A673 (cell line): ENCODE data around the gene ARHGAP32. TPM values are rescaled to one million over a fixed set of nuclear protein-coding genes. Genes with fewer than 3 reads are reported as not detected.

Experiments used
- BruUV-seq: library from RNA; stranded (reverse); fragments of 400-500 nt; replicated peaks from 2 replicates; lab custom pipeline; 2021; lab: Mats Ljungman, UMichigan
- CTCF ChIA-PET: fragments of 300-600 bp; sonication (Branson Sonifier 250); formaldehyde crosslinking; loops from one replicate; lab custom pipeline; 2022; ENCODE audit warnings: antibody characterized with exemption; lab: Charles Lee
- POLR2A ChIA-PET: fragments of 300-600 bp; sonication (Branson Sonifier 250); formaldehyde crosslinking; loops from one replicate; lab custom pipeline; 2022; ENCODE audit warnings: antibody characterized with exemption; ENCODE audit not compliant: low non-redundant PET; lab: Charles Lee
- DNase-seq: peaks from one replicate; pipeline ENCODE4 v3.0.0-alpha.2; 2015; ENCODE audit warnings: low spot score
- H3K27ac ChIP-seq: fragments of 200-600 bp; sonication (generic); 2 replicates; pipeline ENCODE4 v1.5.1; 2016; ENCODE audit warnings: mixed run types, low read depth, mild to moderate bottlenecking, mixed read lengths, antibody characterized with exemption, low read length; ENCODE audit not compliant: poor library complexity, severe bottlenecking
- H3K27me3 ChIP-seq: fragments of 200-600 bp; sonication (generic); replicated peaks from 2 replicates; pipeline ENCODE4 v1.6.1; 2017; ENCODE audit warnings: mixed run types, low read depth, mild to moderate bottlenecking, mixed read lengths, antibody characterized with exemption, low read length; ENCODE audit not compliant: insufficient read depth, poor library complexity
- H3K36me3 ChIP-seq: fragments of 200-600 bp; sonication (generic); 2 replicates; pipeline ENCODE4 v1.6.1; 2016; ENCODE audit warnings: mixed run types, mild to moderate bottlenecking, mixed read lengths, antibody characterized with exemption, low read length; ENCODE audit not compliant: insufficient read depth, poor library complexity, severe bottlenecking
- H3K4me1 ChIP-seq: fragments of 200-600 bp; sonication (generic); 2 replicates; pipeline ENCODE4 v1.6.1; 2017; ENCODE audit warnings: mixed run types, mild to moderate bottlenecking, mixed read lengths, antibody characterized with exemption, low read length; ENCODE audit not compliant: insufficient read depth, poor library complexity, severe bottlenecking
- H3K4me3 ChIP-seq: fragments of 200-600 bp; sonication (generic); 2 replicates; pipeline ENCODE4 v1.5.1; 2016; ENCODE audit warnings: low read depth, mixed run types, mild to moderate bottlenecking, mixed read lengths, low read length; ENCODE audit not compliant: poor library complexity, severe bottlenecking
- H3K9me3 ChIP-seq: fragments of 200-600 bp; sonication (generic); 2 replicates; pipeline ENCODE4 v1.6.1; 2016; ENCODE audit warnings: mixed run types, low read depth, mild to moderate bottlenecking, mixed read lengths, antibody characterized with exemption, low read length; ENCODE audit not compliant: poor library complexity, severe bottlenecking
- CTCF ChIP-seq: fragments of 300-800, 200-600 bp; sonication (generic); conservative IDR thresholded peaks from 2 replicates; pipeline ENCODE4 v1.5.1; 2017; ENCODE audit warnings: low read depth, mild to moderate bottlenecking, antibody characterized with exemption, low read length, moderate library complexity, mixed read lengths
- EZH2 ChIP-seq: fragments of 200-600 bp; sonication (generic); IDR thresholded peaks from 2 replicates; pipeline ENCODE4 v1.6.1; 2017; ENCODE audit warnings: borderline replicate concordance, low read depth, mild to moderate bottlenecking, mixed read lengths, antibody characterized with exemption, low read length; ENCODE audit not compliant: poor library complexity, severe bottlenecking
- intact Hi-C: fragments of 100-400 bp; cut with micrococcal nuclease; formaldehyde crosslinking; loops from one replicate; pipeline ENCODE4 v1.10.0; 2022; ENCODE audit not compliant: unreplicated experiment
- total RNA-seq: library from RNA; stranded (reverse); gene quantifications from 2 replicates; pipeline ENCODE4 v1.2.3, GENCODE V29; 2021

ARHGAP32 gene
- total RNA-seq, 1 experiment from 2014 or later = 42.8 TPM

GRCh38 chr11:129041611-129042018 lies 150.5 kb downstream of the ARHGAP32 start:
- no TSS peak for BruUV-seq
- Histone ChIP-seq H3K4me3 (no peak overlapping the region), H3K4me1 (no peaks in the 10 kb centered on the region), H3K27me3 (no peaks in the 10 kb centered on the region), H3K27ac (no peak overlapping the region), H3K36me3 (no peaks in the 10 kb centered on the region), H3K9me3 (no peaks in the 10 kb centered on the region)
- DNase-seq = no peak
- TF ChIP-seq EZH2 (no peak), CTCF (no peak)
- CTCF ChIA-PET = no interaction called here
- intact Hi-C loops = no loop called here
- POLR2A ChIA-PET = no interaction called here

GRCh38 chr11:129040934-129041333 lies 151.2 kb downstream of the ARHGAP32 start:
- CTCF ChIA-PET = no interaction called here
- intact Hi-C loops = no loop called here
- POLR2A ChIA-PET = no interaction called here
- TF ChIP-seq EZH2 (no peak), CTCF (no peak)
- no TSS peak for BruUV-seq
- H3K27me3 ChIP-seq = no peaks in the 10 kb centered on the region
- H3K36me3 ChIP-seq = no peaks in the 10 kb centered on the region
- H3K9me3 ChIP-seq = no peaks in the 10 kb centered on the region
- DNase-seq = no peak
- H3K4me3 ChIP-seq = no peak overlapping the region
- H3K27ac ChIP-seq = no peak overlapping the region
- no peaks in the 10 kb centered on the region for H3K4me1 ChIP-seq

GRCh38 chr11:129035244-129035643 lies 156.9 kb downstream of the ARHGAP32 start:
- intact Hi-C loops = no loop called here
- Histone ChIP-seq H3K27ac (no peak overlapping the region), H3K27me3 (no peaks in the 10 kb centered on the region), H3K9me3 (no peaks in the 10 kb centered on the region), H3K36me3 (no peaks in the 10 kb centered on the region), H3K4me1 (no peaks in the 10 kb centered on the region), H3K4me3 (no peak overlapping the region)
- DNase-seq = no peak
- BruUV-seq = no TSS peak
- ChIA-PET CTCF (no interaction called here), POLR2A (interaction anchor here (0.7 kb wide), 1 partner anchor 73 kb away, joined by 3 read pairs; no protein-coding TSS in a partner anchor)
- TF ChIP-seq EZH2 (no peak), CTCF (no peak)
